Activated CD4-positive, alpha-beta T cell treated with anti-CD3 and anti-CD28 coated beads for 36 hours (primary cell): ENCODE measurements around the gene ANAPC1. TPM values are rescaled to one million over a fixed set of nuclear protein-coding genes. Genes with fewer than 3 reads are reported as not detected.
"Not testable (repeated sequence)": the region's sequence is repeated elsewhere in the genome, so short reads cannot be mapped to it uniquely, and the experiment has no call there.

ENCODE experiments used
- ATAC-seq: fragments of 200-7000 bp; cut with Tn5 transposase; one replicate; pipeline ENCODE4 v1.10.0; 2021; ENCODE audit warnings: mild to moderate bottlenecking, moderate library complexity
- CTCF ChIA-PET: fragments of 350-600 bp; sonication (Branson Sonifier 250); formaldehyde crosslinking; loops from one replicate; lab custom pipeline; 2021; ENCODE audit warnings: antibody characterized with exemption; lab: Charles Lee
- POLR2A ChIA-PET: fragments of 350-600 bp; sonication (Branson Sonifier 250); formaldehyde crosslinking; loops from one replicate; lab custom pipeline; 2021; ENCODE audit warnings: antibody characterized with exemption, inconsistent platforms; lab: Charles Lee
- DNase-seq: peaks from one replicate; pipeline ENCODE4 v3.0.0-alpha.2; 2020
- H3K27ac Mint-ChIP-seq: one replicate; pipeline ENCODE4 v1.8.0; 2021; ENCODE audit warnings: mixed read lengths
- H3K27me3 Mint-ChIP-seq: one replicate; pipeline ENCODE4 v1.8.0; 2021; ENCODE audit warnings: mixed read lengths
- H3K36me3 Mint-ChIP-seq: one replicate; pipeline ENCODE4 v1.8.0; 2021; ENCODE audit warnings: low read depth, mixed read lengths
- H3K4me1 Mint-ChIP-seq: one replicate; pipeline ENCODE4 v1.8.0; 2021; ENCODE audit warnings: mixed read lengths
- H3K4me3 Mint-ChIP-seq: one replicate; pipeline ENCODE4 v1.8.0; 2021; ENCODE audit warnings: mild to moderate bottlenecking, moderate library complexity, mixed read lengths
- H3K9me3 Mint-ChIP-seq: one replicate; pipeline ENCODE4 v1.8.0; 2021; ENCODE audit warnings: low read depth, mixed read lengths
- intact Hi-C, 2 experiments: fragments of 100-400 bp; cut with DNase I in 1 of 2; cut with micrococcal nuclease in 1 of 2; formaldehyde crosslinking; loops; one replicate each; pipeline versions ENCODE4 v1.14.2 to v1.15.1; 2022 to 2024; cut with DNase I, micrococcal nuclease
- total RNA-seq, 2 experiments: library from RNA; stranded (reverse); gene quantifications; one replicate each; pipeline ENCODE4 v1.2.3, GENCODE V29; 2021

Gene ANAPC1
- total RNA-seq, 2 experiments from 2014 or later, result 85.1 to 113 TPM

- POLR2A ChIA-PET, H3K27me3 Mint-ChIP-seq, CTCF ChIA-PET, H3K4me1 Mint-ChIP-seq, ATAC-seq, H3K9me3 Mint-ChIP-seq, H3K4me3 Mint-ChIP-seq, intact Hi-C loops, DNase-seq, H3K27ac Mint-ChIP-seq, H3K36me3 Mint-ChIP-seq: not testable (repeated sequence)
Observed at GRCh38 chr2:111784081-111784480, 99.9 kb downstream of the ANAPC1 start.

GRCh38 chr2:111782195-111782594 lies 101.8 kb downstream of the ANAPC1 start:
- H3K27ac Mint-ChIP-seq, DNase-seq, POLR2A ChIA-PET, ATAC-seq, H3K36me3 Mint-ChIP-seq, H3K27me3 Mint-ChIP-seq, H3K4me3 Mint-ChIP-seq, H3K9me3 Mint-ChIP-seq, intact Hi-C loops, CTCF ChIA-PET, H3K4me1 Mint-ChIP-seq: not testable (repeated sequence)

- H3K4me1 Mint-ChIP-seq, H3K36me3 Mint-ChIP-seq, H3K27me3 Mint-ChIP-seq, CTCF ChIA-PET, ATAC-seq, H3K4me3 Mint-ChIP-seq, intact Hi-C loops, H3K27ac Mint-ChIP-seq, POLR2A ChIA-PET, DNase-seq, H3K9me3 Mint-ChIP-seq: not testable (repeated sequence)
Observed at GRCh38 chr2:111781443-111782094, 102.4 kb downstream of the ANAPC1 start.

GRCh38 chr2:111777155-111777554 lies 106.8 kb downstream of the ANAPC1 start:
- H3K4me3 Mint-ChIP-seq, intact Hi-C loops: not testable (repeated sequence)

GRCh38 chr2:111776296-111776695 lies 107.7 kb downstream of the ANAPC1 start:
- CTCF ChIA-PET, H3K9me3 Mint-ChIP-seq, H3K27me3 Mint-ChIP-seq, H3K4me1 Mint-ChIP-seq, intact Hi-C loops, POLR2A ChIA-PET, H3K27ac Mint-ChIP-seq, H3K4me3 Mint-ChIP-seq, H3K36me3 Mint-ChIP-seq, DNase-seq, ATAC-seq: not testable (repeated sequence)

More at GRCh38 chr2:111777155-111777554, 106.8 kb downstream of the ANAPC1 start:
- ATAC-seq, H3K4me1 Mint-ChIP-seq, DNase-seq, H3K27ac Mint-ChIP-seq, POLR2A ChIA-PET, H3K27me3 Mint-ChIP-seq, H3K36me3 Mint-ChIP-seq, H3K9me3 Mint-ChIP-seq, CTCF ChIA-PET: not testable (repeated sequence)

- H3K27ac Mint-ChIP-seq, H3K9me3 Mint-ChIP-seq, H3K4me3 Mint-ChIP-seq, H3K27me3 Mint-ChIP-seq, POLR2A ChIA-PET, H3K4me1 Mint-ChIP-seq, intact Hi-C loops, CTCF ChIA-PET, DNase-seq: not testable (repeated sequence)
- peak; percentile 88 for ATAC-seq
- peaks cover 12% of the 10 kb centered on the region for H3K36me3 Mint-ChIP-seq
Observed at GRCh38 chr2:111772180-111772579, 111.8 kb downstream of the ANAPC1 start.

GRCh38 chr2:111770916-111771658 lies 112.9 kb downstream of the ANAPC1 start:
- H3K36me3 Mint-ChIP-seq, result peaks cover 12% of the 10 kb centered on the region
- H3K4me3 Mint-ChIP-seq, H3K9me3 Mint-ChIP-seq, H3K27ac Mint-ChIP-seq, POLR2A ChIA-PET, intact Hi-C loops, H3K27me3 Mint-ChIP-seq, DNase-seq, H3K4me1 Mint-ChIP-seq, ATAC-seq, CTCF ChIA-PET: not testable (repeated sequence)

GRCh38 chr2:111768266-111769190 lies 115.5 kb downstream of the ANAPC1 start:
- POLR2A ChIA-PET, ATAC-seq, intact Hi-C loops: not testable (repeated sequence)

GRCh38 chr2:111767087-111767486 lies 116.9 kb downstream of the ANAPC1 start:
- CTCF ChIA-PET, POLR2A ChIA-PET, ATAC-seq, intact Hi-C loops, H3K4me1 Mint-ChIP-seq, H3K27me3 Mint-ChIP-seq, DNase-seq, H3K9me3 Mint-ChIP-seq, H3K4me3 Mint-ChIP-seq, H3K27ac Mint-ChIP-seq: not testable (repeated sequence)
- H3K36me3 Mint-ChIP-seq, result peaks cover 18% of the 10 kb centered on the region

More at GRCh38 chr2:111768266-111769190, 115.5 kb downstream of the ANAPC1 start:
- peaks cover 13% of the 10 kb centered on the region for H3K36me3 Mint-ChIP-seq
- DNase-seq, H3K4me3 Mint-ChIP-seq, H3K27me3 Mint-ChIP-seq, H3K9me3 Mint-ChIP-seq, CTCF ChIA-PET, H3K4me1 Mint-ChIP-seq, H3K27ac Mint-ChIP-seq: not testable (repeated sequence)

- POLR2A ChIA-PET, H3K27ac Mint-ChIP-seq, intact Hi-C loops, H3K4me1 Mint-ChIP-seq, H3K4me3 Mint-ChIP-seq, ATAC-seq, H3K9me3 Mint-ChIP-seq, CTCF ChIA-PET, H3K27me3 Mint-ChIP-seq, DNase-seq: not testable (repeated sequence)
- peaks cover 21% of the 10 kb centered on the region for H3K36me3 Mint-ChIP-seq
Observed at GRCh38 chr2:111766295-111766694, 117.7 kb downstream of the ANAPC1 start.

GRCh38 chr2:111764151-111764550 lies 119.8 kb downstream of the ANAPC1 start:
- H3K27ac Mint-ChIP-seq, DNase-seq, H3K4me3 Mint-ChIP-seq, CTCF ChIA-PET, H3K27me3 Mint-ChIP-seq, ATAC-seq, POLR2A ChIA-PET, intact Hi-C loops, H3K4me1 Mint-ChIP-seq, H3K9me3 Mint-ChIP-seq: not testable (repeated sequence)
- peaks cover 21% of the 10 kb centered on the region for H3K36me3 Mint-ChIP-seq
